HL-60 (cell line): ENCODE data around the gene KANSL3.

Experiments used
- POLR2AphosphoS5 ChIP-seq: IDR thresholded peaks from 2 replicates; pipeline ENCODE4 v1.6.1; 2012; ENCODE audit warnings: low read depth
- TF ChIP-seq, protein P1 (sequence below): IDR thresholded peaks from one replicate; pipeline ENCODE4 v1.5.1; 2011; ENCODE audit warnings: low read length, control low read depth, inconsistent platforms; ENCODE audit not compliant: insufficient read depth
- TF ChIP-seq, protein P2 (sequence below): IDR thresholded peaks from 2 replicates; pipeline ENCODE4 v1.6.1; 2012; ENCODE audit warnings: low read depth; ENCODE audit not compliant: insufficient replicate concordance

- TF ChIP-seq, protein P1, sequence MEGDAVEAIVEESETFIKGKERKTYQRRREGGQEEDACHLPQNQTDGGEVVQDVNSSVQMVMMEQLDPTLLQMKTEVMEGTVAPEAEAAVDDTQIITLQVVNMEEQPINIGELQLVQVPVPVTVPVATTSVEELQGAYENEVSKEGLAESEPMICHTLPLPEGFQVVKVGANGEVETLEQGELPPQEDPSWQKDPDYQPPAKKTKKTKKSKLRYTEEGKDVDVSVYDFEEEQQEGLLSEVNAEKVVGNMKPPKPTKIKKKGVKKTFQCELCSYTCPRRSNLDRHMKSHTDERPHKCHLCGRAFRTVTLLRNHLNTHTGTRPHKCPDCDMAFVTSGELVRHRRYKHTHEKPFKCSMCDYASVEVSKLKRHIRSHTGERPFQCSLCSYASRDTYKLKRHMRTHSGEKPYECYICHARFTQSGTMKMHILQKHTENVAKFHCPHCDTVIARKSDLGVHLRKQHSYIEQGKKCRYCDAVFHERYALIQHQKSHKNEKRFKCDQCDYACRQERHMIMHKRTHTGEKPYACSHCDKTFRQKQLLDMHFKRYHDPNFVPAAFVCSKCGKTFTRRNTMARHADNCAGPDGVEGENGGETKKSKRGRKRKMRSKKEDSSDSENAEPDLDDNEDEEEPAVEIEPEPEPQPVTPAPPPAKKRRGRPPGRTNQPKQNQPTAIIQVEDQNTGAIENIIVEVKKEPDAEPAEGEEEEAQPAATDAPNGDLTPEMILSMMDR = no peak
- no peak for TF ChIP-seq POLR2AphosphoS5
- TF ChIP-seq, protein P2, sequence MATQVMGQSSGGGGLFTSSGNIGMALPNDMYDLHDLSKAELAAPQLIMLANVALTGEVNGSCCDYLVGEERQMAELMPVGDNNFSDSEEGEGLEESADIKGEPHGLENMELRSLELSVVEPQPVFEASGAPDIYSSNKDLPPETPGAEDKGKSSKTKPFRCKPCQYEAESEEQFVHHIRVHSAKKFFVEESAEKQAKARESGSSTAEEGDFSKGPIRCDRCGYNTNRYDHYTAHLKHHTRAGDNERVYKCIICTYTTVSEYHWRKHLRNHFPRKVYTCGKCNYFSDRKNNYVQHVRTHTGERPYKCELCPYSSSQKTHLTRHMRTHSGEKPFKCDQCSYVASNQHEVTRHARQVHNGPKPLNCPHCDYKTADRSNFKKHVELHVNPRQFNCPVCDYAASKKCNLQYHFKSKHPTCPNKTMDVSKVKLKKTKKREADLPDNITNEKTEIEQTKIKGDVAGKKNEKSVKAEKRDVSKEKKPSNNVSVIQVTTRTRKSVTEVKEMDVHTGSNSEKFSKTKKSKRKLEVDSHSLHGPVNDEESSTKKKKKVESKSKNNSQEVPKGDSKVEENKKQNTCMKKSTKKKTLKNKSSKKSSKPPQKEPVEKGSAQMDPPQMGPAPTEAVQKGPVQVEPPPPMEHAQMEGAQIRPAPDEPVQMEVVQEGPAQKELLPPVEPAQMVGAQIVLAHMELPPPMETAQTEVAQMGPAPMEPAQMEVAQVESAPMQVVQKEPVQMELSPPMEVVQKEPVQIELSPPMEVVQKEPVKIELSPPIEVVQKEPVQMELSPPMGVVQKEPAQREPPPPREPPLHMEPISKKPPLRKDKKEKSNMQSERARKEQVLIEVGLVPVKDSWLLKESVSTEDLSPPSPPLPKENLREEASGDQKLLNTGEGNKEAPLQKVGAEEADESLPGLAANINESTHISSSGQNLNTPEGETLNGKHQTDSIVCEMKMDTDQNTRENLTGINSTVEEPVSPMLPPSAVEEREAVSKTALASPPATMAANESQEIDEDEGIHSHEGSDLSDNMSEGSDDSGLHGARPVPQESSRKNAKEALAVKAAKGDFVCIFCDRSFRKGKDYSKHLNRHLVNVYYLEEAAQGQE = no peak
These were observed 73.5 kb downstream of the KANSL3 start for GRCh38 chr2:96564563-96564962.
